Stimulated activated CD4-positive, alpha-beta T cell treated with anti-CD3 and anti-CD28 coated beads, Interleukin-15, amount 100 ng/mL, for 48 hours (primary cell): Measurements from ENCODE around the gene TRIM47.

ENCODE experiments used
- DNase-seq, 2 donors: peaks; one replicate each; pipeline ENCODE4 v3.0.0-alpha.2; 2020; ENCODE audit warnings: low read depth in 2 of 2

Gene TRIM47

GRCh38 chr17:75831032-75831571, 47.3 kb downstream of the TRIM47 start:
- DNase-seq: no peak

GRCh38 chr17:75830164-75831031, 48.0 kb downstream of the TRIM47 start:
- peak in 1 of 2 donors; percentile 26 for DNase-seq

- no peak for DNase-seq
Observed at GRCh38 chr17:75829747-75830146, 48.6 kb downstream of the TRIM47 start.

GRCh38 chr17:75828741-75829140, 49.6 kb downstream of the TRIM47 start:
- no peak for DNase-seq

- DNase-seq: no peak
Observed at GRCh38 chr17:75828076-75828400, 50.3 kb downstream of the TRIM47 start.

- peak; percentile 40 to 70 for DNase-seq
Observed at GRCh38 chr17:75827308-75828075, 50.9 kb downstream of the TRIM47 start.

GRCh38 chr17:75826561-75827307, 51.6 kb downstream of the TRIM47 start:
- no peak for DNase-seq

GRCh38 chr17:75825748-75826370, 52.5 kb downstream of the TRIM47 start:
- no peak for DNase-seq

GRCh38 chr17:75825149-75825552, 53.2 kb downstream of the TRIM47 start:
- DNase-seq: no peak

GRCh38 chr17:75824666-75825065, 53.7 kb downstream of the TRIM47 start:
- no peak for DNase-seq
